Measurements from ENCODE around the gene GARIN3. TPM values are rescaled to one million over a fixed set of nuclear protein-coding genes. Genes with fewer than 3 reads are reported as not detected.

GARIN3 gene
- total RNA-seq, 1 donor from 2014 or later, result not detected

DNA sequence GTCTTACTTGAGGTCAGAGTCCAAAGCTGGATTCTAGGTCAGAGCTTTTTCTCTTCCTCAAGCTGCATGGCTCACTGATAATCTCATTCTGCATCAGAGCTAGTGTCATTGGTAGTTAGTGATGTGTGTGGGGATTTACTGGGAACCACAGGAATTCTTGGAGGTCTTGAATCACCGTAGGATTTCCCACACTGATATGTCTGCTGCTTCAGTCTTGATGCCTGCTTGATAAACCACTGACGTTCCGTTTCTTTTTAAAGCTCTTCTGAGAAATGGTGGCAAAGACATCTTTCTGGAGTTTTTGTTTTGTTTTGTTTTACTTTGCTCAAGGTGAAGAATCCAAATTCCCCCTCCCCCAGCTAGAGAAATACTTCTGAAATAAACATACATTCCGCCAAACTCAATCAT lies 1.2 kb upstream of the GARIN3 start:
- no peak for DNase-seq (ENCODE audit: extremely low spot score in 2 of 2)
- intact Hi-C loops (cut with DNase I), result no loop called here
- TF ChIP-seq POLR2A (IDR thresholded peaks at IDR 0.05) (no peak), POLR2AphosphoS5 (IDR thresholded peaks at IDR 0.05; ENCODE audit: insufficient read depth in 1 of 2, low read depth in 1 of 2) (no peak)
- TF ChIP-seq, protein P1, sequence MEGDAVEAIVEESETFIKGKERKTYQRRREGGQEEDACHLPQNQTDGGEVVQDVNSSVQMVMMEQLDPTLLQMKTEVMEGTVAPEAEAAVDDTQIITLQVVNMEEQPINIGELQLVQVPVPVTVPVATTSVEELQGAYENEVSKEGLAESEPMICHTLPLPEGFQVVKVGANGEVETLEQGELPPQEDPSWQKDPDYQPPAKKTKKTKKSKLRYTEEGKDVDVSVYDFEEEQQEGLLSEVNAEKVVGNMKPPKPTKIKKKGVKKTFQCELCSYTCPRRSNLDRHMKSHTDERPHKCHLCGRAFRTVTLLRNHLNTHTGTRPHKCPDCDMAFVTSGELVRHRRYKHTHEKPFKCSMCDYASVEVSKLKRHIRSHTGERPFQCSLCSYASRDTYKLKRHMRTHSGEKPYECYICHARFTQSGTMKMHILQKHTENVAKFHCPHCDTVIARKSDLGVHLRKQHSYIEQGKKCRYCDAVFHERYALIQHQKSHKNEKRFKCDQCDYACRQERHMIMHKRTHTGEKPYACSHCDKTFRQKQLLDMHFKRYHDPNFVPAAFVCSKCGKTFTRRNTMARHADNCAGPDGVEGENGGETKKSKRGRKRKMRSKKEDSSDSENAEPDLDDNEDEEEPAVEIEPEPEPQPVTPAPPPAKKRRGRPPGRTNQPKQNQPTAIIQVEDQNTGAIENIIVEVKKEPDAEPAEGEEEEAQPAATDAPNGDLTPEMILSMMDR (IDR thresholded peaks at IDR 0.05), result no peak
- Histone ChIP-seq H3K4me1 (no peaks in the 10 kb centered on the region), H3K36me3 (no peaks in the 10 kb centered on the region), H3K27ac (no peak overlapping the region), H3K4me3 (no peak overlapping the region), H3K27me3 (no peaks in the 10 kb centered on the region), H3K9me3 (no peaks in the 10 kb centered on the region)

GRCh38 chr5:157165668-157166067 lies 396 bp downstream of the GARIN3 start:
- Histone ChIP-seq H3K27me3 (no peaks in the 10 kb centered on the region), H3K9me3 (no peaks in the 10 kb centered on the region), H3K4me3 (no peak overlapping the region), H3K36me3 (no peaks in the 10 kb centered on the region), H3K4me1 (no peaks in the 10 kb centered on the region), H3K27ac (no peak overlapping the region)
- intact Hi-C loops (cut with DNase I), result no loop called here
- no peak for DNase-seq (ENCODE audit: extremely low spot score in 2 of 2)
- TF ChIP-seq POLR2A (IDR thresholded peaks at IDR 0.05) (no peak), POLR2AphosphoS5 (IDR thresholded peaks at IDR 0.05; ENCODE audit: insufficient read depth in 1 of 2, low read depth in 1 of 2) (no peak)
- TF ChIP-seq, protein P1 (IDR thresholded peaks at IDR 0.05), result no peak

- Histone ChIP-seq H3K9me3 (no peaks in the 10 kb centered on the region), H3K27ac (no peak overlapping the region), H3K27me3 (no peaks in the 10 kb centered on the region), H3K36me3 (no peaks in the 10 kb centered on the region), H3K4me3 (no peak overlapping the region), H3K4me1 (no peaks in the 10 kb centered on the region)
- DNase-seq (ENCODE audit: extremely low spot score in 2 of 2), result no peak
- intact Hi-C loops (cut with DNase I), result no loop called here
- TF ChIP-seq POLR2AphosphoS5 (IDR thresholded peaks at IDR 0.05; ENCODE audit: insufficient read depth in 1 of 2, low read depth in 1 of 2) (no peak), POLR2A (IDR thresholded peaks at IDR 0.05) (no peak)
- TF ChIP-seq, protein P1 (IDR thresholded peaks at IDR 0.05), result no peak
These were observed 803 bp downstream of the GARIN3 start for GRCh38 chr5:157165261-157165660.

DNA sequence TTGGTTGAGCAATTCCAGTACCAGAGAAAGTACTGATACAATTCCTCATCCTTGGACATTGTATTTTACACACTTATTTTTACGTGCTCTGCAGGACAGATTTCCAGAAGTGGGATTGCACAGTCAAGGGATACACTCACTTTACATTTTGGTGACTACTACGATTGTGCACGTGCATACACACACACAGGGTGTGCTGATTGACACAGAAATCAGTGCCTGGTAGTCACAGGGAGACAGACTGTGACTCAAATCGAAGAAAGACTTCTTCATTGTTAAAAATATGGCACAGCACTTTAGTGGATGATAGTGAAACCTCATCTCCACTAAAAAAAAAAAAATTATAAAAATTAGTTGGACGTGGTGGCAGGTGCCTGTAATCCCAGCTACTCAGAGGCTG lies 1.5 kb downstream of the GARIN3 start:
- Histone ChIP-seq H3K36me3 (no peaks in the 10 kb centered on the region), H3K4me1 (no peaks in the 10 kb centered on the region), H3K9me3 (no peaks in the 10 kb centered on the region), H3K27me3 (no peaks in the 10 kb centered on the region), H3K27ac (no peak overlapping the region), H3K4me3 (no peak overlapping the region)
- no peak for DNase-seq (ENCODE audit: extremely low spot score in 2 of 2)
- TF ChIP-seq POLR2A (IDR thresholded peaks at IDR 0.05), result no peak
- intact Hi-C loops (cut with DNase I), result no loop called here

DNA sequence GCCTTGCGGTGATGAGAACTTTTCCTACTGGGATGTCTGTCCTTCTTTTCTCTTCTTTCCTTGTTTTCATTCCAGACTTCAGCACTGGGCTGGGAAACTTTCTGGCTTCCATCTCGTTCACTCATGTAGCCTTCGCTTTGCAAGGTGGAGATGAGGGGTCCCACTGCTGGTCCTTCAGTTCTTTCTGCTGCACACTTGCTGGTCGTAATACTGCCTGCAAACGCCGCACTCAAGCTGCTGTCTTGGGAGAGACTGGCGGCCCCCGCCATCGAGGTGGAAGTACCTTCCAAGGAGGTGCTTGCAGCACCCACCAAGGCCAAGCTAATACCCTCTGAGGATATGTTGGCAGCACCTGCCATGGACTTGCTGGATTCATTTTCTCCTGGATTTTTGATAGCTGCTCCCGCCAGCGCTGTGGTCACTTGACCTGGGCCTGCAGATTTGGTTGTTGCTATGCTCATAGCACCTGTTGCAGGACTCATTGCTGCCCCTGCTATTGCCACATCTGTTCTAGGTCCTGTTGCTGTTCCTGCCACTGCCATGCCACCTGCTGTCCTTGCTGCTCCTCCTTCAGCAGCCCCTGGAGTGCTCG lies 3.0 kb downstream of the GARIN3 start:
- Histone ChIP-seq H3K27ac (no peak overlapping the region), H3K4me3 (no peak overlapping the region), H3K9me3 (no peaks in the 10 kb centered on the region), H3K27me3 (no peaks in the 10 kb centered on the region), H3K4me1 (no peaks in the 10 kb centered on the region), H3K36me3 (no peaks in the 10 kb centered on the region)
- intact Hi-C loops (cut with DNase I), result no loop called here
- DNase-seq (ENCODE audit: extremely low spot score in 2 of 2), result peak in 1 of 2 donors; percentile 67
- TF ChIP-seq POLR2AphosphoS5 (IDR thresholded peaks at IDR 0.05; ENCODE audit: insufficient read depth in 1 of 2, low read depth in 1 of 2) (no peak), POLR2A (IDR thresholded peaks at IDR 0.05) (no peak)
- TF ChIP-seq, protein P1 (IDR thresholded peaks at IDR 0.05), result no peak
